ENCODE data around the gene PLEKHA4.
A peak's percentile ranks its signal among the peaks of the same experiment; 100 is the strongest.

Gene PLEKHA4

DNA sequence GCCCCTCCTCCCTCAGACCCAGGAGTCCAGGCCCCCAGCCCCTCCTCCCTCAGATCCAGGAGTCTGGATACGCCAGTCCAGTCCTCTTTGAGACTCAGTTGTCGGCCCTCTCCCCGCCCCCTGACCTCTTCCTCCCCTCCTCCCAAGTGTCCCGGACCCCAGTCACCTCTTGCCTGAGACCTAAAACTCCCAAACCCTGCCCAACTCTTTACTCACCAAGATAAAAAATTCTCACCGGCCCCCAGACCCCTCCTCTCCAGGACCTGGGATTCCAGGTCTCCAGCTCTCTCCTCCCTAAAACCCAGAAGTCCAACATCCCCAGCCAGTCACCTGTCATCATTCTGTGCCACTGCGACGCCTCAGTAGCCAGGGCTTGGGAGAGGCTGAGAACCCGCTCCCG lies 30.7 kb downstream of the PLEKHA4 start:
- H3K4me3 ChIP-seq (ENCODE audit: low read length): no peak overlapping the region
- TF ChIP-seq ZNF274 (IDR thresholded peaks at IDR 0.05; ENCODE audit: low read depth, low read length): no peak

DNA sequence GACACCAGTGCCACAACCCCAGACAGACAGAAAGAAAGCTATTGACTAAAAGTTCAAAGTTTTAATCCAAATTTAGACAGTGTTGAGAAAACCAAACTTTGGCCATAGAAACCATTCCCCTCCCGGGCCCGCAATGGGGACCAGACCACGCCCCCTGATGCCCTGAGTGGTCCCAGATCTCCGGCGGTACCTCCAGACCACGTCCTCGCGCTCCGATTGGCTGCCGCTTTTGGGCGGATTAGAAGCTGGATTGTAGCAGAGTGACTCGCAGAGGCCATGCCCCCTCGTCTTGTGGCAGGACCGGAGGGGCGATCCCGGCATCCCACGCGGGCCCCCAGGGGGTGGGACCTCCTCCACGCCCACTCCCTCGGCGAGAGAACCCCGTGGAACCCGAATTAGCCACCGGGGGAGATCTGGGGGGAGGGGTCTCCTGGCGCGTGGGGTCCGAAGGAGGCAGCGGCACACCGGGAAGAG lies 31.3 kb downstream of the PLEKHA4 start:
- no peak for TF ChIP-seq ZNF274 (IDR thresholded peaks at IDR 0.05; ENCODE audit: low read depth, low read length)
- H3K4me3 ChIP-seq (ENCODE audit: low read length): peak overlapping the region; percentile 1; the same call in 1 of the 2 replicates

DNA sequence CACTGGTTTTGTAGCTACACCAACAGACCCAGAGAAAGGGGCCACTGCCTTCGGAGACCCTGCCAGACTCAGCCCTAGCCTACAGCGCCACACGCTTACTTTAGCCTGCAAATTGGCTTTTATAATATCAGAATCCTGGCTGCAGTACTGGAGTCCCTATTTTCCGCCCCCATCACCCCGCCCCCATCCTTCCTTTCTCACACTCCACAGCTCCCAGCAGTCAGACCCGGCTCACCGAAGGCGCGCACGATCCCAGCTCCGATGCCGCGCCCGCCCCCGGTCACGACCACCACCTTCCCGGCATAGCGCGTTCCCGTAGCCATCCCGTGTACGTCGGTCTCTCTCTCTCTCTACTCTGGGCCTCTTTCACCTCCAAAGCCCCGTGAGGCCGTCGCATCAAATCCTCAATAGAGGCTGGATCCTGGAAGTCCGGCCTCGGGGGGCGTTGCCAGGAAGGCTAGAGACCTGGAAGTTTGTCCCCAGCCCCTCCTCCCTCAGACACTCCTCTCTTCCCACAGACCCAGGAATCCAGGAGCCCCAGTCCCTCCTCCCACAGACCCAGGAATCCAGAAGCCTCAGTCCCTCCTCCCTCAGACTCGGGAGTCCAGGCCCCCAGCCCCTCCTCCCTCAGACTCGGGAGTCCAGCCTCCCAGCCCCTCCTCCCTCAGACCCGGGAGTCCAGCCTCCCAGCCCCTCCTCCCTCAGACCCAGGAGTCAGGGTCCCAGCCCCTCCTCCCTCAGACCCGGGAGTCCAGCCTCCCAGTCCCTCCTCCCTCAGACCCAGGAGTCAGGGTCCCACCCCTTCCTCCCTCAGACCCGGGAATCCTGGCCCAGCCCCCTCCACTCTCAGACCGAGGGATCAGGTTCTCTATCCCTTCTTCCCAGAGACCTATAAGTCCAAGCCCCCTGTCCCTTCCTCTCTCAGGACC lies 32.1 kb downstream of the PLEKHA4 start, which contains the start of gene HSD17B14:
TSS of gene HSD17B14 (minus strand) at position 403 of the 929 bp plus-strand sequence. CDS start at position 323, 80 bp downstream.
- no peak for TF ChIP-seq ZNF274 (IDR thresholded peaks at IDR 0.05; ENCODE audit: low read depth, low read length)
- peak within 1 kb of the TSS; percentile 1; the same call in 1 of the 2 replicates for H3K4me3 ChIP-seq (ENCODE audit: low read length)

DNA sequence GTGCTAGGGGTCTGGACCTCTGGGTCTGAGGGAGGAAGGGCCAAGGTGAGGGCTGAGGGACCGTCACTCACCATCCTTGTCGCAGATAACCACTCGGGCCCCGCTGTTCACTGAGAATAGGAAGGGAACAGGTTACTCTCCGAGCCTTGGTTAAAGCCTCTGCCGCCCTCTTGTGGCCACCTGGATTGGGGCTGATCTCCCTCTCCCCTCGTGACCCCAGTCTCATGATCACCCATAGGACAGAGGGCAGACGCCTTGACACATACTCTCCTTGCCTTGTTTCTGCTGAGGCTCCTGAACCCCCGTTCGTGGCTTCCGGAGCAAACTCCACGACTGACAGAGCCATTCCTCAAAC lies 32.7 kb downstream of the PLEKHA4 start:
- no peak for TF ChIP-seq ZNF274 (IDR thresholded peaks at IDR 0.05; ENCODE audit: low read depth, low read length)
- H3K4me3 ChIP-seq (ENCODE audit: low read length): no peak overlapping the region; the same call in 1 of the 2 replicates

DNA sequence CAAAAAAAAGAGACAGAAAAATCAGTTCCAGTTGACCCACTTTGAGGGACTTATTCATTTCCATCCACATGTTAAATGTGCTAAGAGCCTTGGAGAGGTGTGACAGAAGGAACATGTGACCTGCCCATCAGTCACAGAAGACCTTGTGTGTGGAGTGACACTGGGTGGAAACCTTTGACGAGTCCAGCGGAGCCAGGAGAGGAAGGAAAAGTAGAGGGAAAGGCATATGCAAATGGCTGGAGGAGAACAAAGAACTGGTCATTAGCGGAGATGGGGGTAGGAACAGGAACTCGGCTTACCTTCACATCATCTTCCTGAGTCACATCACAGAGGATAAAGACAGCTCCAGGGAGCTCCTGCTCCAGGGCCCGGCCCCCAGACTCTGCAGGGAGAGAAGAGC lies 34.4 kb downstream of the PLEKHA4 start:
- H3K4me3 ChIP-seq (ENCODE audit: low read length): no peak overlapping the region
- TF ChIP-seq ZNF274 (IDR thresholded peaks at IDR 0.05; ENCODE audit: low read depth, low read length): no peak

DNA sequence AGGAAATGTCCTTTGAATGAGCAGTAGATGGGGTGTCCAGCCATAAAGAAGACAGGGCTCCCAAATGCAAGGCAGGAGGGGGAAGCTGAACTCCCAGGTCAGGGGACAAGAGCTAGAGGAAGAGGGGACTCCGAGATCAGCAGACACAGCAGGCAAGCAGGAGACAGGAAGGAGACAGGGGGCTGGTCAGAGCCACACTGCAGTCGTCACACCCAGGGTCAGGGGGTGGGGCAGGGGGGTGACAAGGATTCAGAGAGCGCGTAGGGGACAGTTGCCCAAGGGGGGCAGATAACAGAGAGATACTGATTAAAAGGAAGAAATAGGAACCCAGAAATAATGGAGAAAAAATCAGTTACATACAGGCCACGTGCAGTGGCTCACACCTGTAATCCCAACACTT lies 35.4 kb downstream of the PLEKHA4 start:
- no peak for TF ChIP-seq ZNF274 (IDR thresholded peaks at IDR 0.05; ENCODE audit: low read depth, low read length)
- no peak overlapping the region for H3K4me3 ChIP-seq (ENCODE audit: low read length)

DNA sequence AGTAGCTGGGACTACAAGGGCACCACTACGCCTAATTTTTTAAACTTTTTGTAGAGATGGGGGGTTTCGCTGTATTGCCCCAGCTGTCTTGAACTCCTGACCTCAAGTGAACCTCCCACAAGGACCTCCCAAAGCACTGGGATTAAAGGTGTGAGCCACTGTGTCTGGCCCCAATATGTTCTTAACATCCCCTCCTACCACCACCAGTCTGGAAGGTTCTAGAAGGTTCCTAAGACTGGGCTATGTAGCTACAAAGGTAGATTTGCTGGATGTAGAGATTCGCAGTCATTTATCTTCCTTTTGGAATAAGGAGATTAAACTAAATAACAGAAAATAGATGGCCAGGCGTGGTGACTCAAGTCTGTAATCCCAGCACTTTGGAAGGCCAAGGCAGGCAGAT lies 37.5 kb downstream of the PLEKHA4 start:
- no peak for TF ChIP-seq ZNF274 (IDR thresholded peaks at IDR 0.05; ENCODE audit: low read depth, low read length)
- H3K4me3 ChIP-seq (ENCODE audit: low read length): no peak overlapping the region

DNA sequence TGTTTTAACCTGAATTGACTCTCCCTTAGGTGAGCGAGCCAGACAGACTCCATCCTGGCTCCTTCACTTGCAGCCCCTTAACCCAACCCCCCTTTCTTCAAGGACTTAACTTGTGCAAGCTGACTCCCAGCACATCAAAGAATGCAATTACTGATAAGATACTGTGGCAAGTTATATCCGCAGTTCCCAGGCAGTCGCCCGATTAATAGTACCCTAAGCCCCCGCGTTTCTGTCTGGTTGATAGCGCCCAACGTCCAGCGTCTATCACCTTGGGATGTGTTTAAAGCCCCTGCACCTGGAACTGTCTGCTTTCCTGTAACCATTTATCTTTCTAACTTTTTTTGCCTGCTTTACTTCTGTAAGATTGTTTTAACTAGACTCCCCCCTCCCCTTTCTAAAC lies 38.3 kb downstream of the PLEKHA4 start:
- no peak overlapping the region for H3K4me3 ChIP-seq (ENCODE audit: low read length)
- TF ChIP-seq ZNF274 (IDR thresholded peaks at IDR 0.05; ENCODE audit: low read depth, low read length): no peak

DNA sequence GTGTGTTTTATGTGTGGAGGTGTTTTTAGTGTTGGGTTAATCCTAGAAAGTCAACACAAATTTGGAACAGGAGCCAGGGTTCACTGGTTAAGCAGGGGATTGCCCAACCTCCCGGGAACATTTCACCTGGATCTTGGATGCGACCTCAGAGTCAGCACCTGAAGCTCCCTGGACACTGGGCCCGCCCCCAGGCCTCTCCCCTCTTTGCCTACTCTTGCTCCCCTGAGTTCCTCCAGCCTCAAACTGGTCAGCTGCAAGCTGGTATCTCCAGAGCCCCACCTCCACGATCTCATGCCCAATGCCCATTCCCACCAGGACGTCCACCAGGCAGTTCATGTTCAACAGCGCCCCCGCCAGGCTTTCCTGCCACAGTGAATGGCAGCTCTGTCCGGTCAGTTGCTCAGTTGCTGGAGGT lies 41.8 kb downstream of the PLEKHA4 start:
- no peak for TF ChIP-seq ZNF274 (IDR thresholded peaks at IDR 0.05; ENCODE audit: low read depth, low read length)
- H3K4me3 ChIP-seq (ENCODE audit: low read length): no peak overlapping the region

DNA sequence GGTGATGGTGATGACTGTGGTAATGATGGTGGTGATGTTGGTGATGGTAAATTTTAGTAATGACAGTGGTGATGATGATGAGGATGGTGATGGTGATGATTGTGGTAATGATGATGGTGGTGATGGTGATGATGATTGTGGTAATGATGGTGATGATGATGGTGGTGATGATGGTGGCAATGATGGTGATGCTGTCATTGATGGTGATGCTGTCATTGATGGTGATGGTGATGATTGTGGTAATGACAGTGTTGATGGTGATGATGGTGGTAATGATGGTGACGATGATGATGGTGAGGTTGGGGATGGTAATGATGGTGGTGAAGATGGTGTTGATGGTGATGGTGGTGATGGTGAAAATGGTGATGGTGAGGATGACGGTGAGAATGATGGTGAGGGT lies 45.9 kb downstream of the PLEKHA4 start:
- TF ChIP-seq ZNF274 (IDR thresholded peaks at IDR 0.05; ENCODE audit: low read depth, low read length): no peak

DNA sequence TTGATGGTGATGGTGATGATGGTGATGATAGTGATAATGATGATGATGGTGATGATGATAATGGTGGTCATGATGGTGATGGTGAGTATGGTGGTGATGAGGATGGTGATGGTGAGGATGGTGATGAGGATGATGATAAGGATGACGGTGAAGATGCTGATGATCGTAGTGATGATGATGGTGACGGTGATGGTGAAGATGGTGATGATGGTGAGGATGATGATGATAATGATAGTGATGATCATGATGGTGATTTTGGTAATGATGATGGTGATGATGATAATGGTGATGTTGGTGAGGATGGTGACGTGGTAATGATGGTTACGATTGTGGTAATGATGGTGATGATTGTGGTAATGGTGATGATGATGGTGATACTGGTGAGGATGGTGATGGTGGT lies 46.8 kb downstream of the PLEKHA4 start:
- no peak overlapping the region for H3K4me3 ChIP-seq (ENCODE audit: low read length)
- no peak for TF ChIP-seq ZNF274 (IDR thresholded peaks at IDR 0.05; ENCODE audit: low read depth, low read length)

More for the DNA sequence above, 45.9 kb downstream of the PLEKHA4 start:
- H3K4me3 ChIP-seq (ENCODE audit: low read length): no peak overlapping the region

DNA sequence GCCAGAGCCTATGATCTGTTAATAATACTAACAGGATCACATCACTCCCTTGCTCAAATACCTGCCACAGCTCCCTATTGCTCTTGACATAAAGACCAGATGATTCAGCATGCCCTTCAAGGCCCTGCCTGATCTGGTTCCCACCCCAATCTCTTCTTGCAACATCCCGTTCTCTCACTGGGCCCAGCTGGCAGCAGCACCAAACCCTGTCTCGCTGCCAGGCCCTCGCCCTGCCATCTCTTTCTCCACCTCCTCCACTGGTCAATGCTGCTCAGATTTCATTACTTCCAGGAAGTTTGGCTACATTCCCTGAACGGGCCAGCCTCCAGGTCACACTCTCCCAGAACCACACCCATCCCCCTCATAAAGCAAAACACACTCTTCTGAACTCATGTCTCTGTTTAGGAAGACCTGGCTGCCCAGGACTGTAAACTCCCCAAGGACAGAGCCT lies 49.0 kb downstream of the PLEKHA4 start:
- no peak overlapping the region for H3K4me3 ChIP-seq (ENCODE audit: low read length)
- TF ChIP-seq ZNF274 (IDR thresholded peaks at IDR 0.05; ENCODE audit: low read depth, low read length): no peak

DNA sequence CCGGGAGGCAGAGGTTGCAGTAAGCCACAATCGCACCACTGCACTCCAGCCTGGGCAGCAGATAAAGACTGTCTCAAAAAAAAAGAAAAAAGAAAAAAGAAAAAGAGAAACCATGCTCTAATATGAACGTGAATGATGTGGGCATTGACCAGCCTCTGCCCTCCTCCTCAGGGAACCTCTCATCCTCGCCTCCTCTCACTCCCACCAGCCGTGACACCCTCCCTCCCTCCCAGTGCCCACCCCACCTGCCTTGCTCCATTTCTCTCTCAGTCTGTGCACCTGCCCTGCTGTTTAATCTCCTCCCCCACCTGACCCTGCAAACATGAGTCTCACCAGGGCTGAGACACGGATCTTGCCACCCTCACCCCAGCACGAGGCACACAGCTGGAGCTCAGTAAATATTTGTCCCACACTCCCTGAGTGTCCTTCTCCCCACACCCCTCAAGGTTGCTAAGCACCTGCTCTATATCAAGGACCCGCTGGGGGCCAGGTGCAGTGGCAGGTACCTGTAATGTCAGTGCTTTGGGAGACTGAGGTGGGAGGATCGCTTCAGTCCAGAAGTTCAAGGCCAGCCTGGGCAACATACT lies 50.1 kb downstream of the PLEKHA4 start:
- H3K4me3 ChIP-seq (ENCODE audit: low read length): no peak overlapping the region
- no peak for TF ChIP-seq ZNF274 (IDR thresholded peaks at IDR 0.05; ENCODE audit: low read depth, low read length)

DNA sequence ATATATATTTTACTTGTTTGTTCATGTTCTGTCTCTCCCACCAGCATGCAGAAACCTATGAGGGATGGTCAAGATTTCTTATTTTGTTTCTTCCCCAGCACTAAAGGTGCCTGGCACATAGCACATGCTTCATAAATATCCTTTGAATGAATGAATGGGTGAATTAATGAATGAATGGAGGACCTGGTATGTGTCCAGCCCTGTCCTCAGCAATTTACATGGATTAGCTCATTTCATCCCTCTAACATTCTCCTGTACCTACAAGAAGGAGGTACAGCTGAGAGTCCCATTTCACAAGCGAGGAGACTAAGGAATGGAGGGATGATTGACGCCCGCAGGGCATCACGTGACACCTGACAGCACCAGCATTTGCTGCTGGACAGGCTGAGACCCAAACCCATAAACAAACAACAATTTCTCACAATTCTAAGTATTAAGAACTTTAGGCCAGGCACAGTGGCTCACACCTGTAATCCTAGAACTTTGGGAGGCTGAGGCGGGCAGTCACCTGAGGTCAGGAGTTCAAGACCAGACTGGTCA lies 50.8 kb downstream of the PLEKHA4 start:
- no peak for TF ChIP-seq ZNF274 (IDR thresholded peaks at IDR 0.05; ENCODE audit: low read depth, low read length)
- H3K4me3 ChIP-seq (ENCODE audit: low read length): no peak overlapping the region
